IMR-90 (cell line): ENCODE results near the gene LDLRAD4.

Experiments
- CEBPB ChIP-seq: IDR thresholded peaks from 2 replicates; pipeline ENCODE4 v1.6.1; 2012; ENCODE audit warnings: low read depth, low read length, improper control_type of control experiment
- CHD1 ChIP-seq: IDR thresholded peaks from 2 replicates; pipeline ENCODE4 v1.6.1; 2012; ENCODE audit warnings: low read depth, low read length, improper control_type of control experiment
- POLR2A ChIP-seq: IDR thresholded peaks from 2 replicates; pipeline ENCODE4 v1.6.1; 2012; ENCODE audit warnings: mild to moderate bottlenecking, low read depth, low read length
- SMC3 ChIP-seq: fragments of 150-350 bp; IDR thresholded peaks from 2 replicates; pipeline ENCODE4 v1.6.1; 2016; ENCODE audit warnings: low read depth, mild to moderate bottlenecking, antibody characterized with exemption, low read length, moderate library complexity
- TF ChIP-seq, protein P1 (sequence below): conservative IDR thresholded peaks from 2 replicates; pipeline ENCODE4 v1.5.1; 2012; ENCODE audit warnings: mild to moderate bottlenecking, low read depth, low read length, improper control_type of control experiment

DNA sequence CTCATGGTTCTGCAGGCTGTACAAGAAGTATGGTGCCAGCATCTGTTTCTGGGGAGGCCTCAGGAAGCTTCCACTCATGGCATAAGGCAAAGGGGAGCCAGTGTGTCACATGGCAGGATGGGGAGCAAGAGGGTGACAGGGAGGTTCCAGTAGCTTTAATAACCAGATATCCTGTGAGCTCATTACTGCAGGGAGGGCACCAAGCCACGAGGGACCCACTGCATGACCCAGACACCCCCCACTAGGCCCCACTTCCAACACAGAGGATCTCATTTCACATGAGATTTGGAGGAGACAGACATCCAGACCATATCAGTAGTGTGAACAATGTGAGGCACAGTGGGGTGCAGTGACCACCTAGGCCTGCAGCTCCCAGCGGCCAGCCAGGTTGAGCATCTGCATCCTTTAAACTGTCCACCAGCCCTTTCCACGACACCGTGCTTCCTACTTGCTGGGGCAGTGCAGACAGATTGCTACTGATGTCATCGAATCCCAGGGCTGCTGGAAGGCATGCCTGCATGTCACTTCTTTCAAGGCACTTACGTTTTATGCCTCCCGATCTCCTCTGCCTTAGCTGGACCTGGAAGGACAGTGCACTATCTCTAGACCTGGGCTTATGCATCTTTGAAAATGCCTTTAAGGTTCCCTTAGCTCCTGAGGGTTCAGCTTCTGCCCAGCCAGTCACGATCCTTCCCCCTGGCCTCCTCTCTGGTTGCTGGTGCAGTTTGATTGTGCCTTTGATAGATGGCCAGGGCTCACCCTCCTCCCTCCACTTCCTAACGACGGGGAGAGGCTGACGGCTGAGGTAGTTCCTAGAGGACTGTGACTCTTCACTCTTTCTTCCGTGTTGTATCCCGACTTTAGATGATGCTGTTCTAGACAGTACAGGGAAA is 333.5 kb downstream of the LDLRAD4 start:
- TF ChIP-seq, protein P1, sequence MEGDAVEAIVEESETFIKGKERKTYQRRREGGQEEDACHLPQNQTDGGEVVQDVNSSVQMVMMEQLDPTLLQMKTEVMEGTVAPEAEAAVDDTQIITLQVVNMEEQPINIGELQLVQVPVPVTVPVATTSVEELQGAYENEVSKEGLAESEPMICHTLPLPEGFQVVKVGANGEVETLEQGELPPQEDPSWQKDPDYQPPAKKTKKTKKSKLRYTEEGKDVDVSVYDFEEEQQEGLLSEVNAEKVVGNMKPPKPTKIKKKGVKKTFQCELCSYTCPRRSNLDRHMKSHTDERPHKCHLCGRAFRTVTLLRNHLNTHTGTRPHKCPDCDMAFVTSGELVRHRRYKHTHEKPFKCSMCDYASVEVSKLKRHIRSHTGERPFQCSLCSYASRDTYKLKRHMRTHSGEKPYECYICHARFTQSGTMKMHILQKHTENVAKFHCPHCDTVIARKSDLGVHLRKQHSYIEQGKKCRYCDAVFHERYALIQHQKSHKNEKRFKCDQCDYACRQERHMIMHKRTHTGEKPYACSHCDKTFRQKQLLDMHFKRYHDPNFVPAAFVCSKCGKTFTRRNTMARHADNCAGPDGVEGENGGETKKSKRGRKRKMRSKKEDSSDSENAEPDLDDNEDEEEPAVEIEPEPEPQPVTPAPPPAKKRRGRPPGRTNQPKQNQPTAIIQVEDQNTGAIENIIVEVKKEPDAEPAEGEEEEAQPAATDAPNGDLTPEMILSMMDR = no peak
- TF ChIP-seq POLR2A = no peak
- no peak for TF ChIP-seq SMC3
- TF ChIP-seq CHD1 = no peak
- no peak for TF ChIP-seq CEBPB
